ENCODE data around the gene SOX1. TPM values are rescaled to one million over a fixed set of nuclear protein-coding genes. Genes with fewer than 3 reads are reported as not detected.

SOX1 gene
- total RNA-seq = not detected
- long read RNA-seq = 0 reads

DNA sequence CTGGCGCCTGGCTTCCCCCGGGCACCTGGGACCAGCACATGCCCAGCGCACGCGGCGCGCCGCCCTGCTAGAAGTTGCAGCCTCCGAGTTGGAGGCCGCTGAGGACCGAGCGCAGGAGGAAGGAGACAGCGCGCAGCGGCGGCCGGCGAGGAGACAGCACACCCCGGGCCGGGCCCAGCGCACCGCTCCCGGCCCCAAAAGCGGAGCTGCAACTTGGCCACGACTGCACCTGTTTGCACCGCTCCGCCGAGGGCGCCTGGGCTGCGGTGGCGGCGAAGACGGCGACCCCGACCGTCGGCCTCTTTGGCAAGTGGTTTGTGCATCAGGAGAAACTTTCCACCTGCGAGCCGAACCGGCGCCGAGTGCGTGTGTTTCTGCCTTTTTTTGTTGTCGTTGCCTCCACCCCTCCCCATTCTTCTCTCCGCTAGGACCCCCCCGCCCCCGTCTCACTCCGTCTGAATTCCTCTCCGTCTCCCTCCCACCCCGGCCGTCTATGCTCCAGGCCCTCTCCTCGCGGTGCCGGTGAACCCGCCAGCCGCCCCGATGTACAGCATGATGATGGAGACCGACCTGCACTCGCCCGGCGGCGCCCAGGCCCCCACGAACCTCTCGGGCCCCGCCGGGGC, at the start of gene SOX1:
Gene SOX1, plus strand, starts transcription at position 34 of the 626 bp plus-strand sequence. Its CDS starts 510 bp downstream, at position 544.
- intact Hi-C loops (cut with micrococcal nuclease) = no loop called here
- TF ChIP-seq, protein P1, sequence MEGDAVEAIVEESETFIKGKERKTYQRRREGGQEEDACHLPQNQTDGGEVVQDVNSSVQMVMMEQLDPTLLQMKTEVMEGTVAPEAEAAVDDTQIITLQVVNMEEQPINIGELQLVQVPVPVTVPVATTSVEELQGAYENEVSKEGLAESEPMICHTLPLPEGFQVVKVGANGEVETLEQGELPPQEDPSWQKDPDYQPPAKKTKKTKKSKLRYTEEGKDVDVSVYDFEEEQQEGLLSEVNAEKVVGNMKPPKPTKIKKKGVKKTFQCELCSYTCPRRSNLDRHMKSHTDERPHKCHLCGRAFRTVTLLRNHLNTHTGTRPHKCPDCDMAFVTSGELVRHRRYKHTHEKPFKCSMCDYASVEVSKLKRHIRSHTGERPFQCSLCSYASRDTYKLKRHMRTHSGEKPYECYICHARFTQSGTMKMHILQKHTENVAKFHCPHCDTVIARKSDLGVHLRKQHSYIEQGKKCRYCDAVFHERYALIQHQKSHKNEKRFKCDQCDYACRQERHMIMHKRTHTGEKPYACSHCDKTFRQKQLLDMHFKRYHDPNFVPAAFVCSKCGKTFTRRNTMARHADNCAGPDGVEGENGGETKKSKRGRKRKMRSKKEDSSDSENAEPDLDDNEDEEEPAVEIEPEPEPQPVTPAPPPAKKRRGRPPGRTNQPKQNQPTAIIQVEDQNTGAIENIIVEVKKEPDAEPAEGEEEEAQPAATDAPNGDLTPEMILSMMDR (IDR thresholded peaks at IDR 0.05; ENCODE audit: borderline replicate concordance) = no peak
- Histone ChIP-seq H3K4me1 (peaks cover 27% of the 10 kb centered on the region), H3K4me3 (peak within 1 kb of the TSS; percentile 61), H3K36me3 (no peaks in the 10 kb centered on the region), H3K27ac (replicated peaks) (no peak within 1 kb of the TSS), H3K27me3 (ENCODE audit: low read depth) (peaks cover 95% of the 10 kb centered on the region), H3K9me3 (replicated peaks) (no peaks in the 10 kb centered on the region)
- DNase-seq = no peak

DNA sequence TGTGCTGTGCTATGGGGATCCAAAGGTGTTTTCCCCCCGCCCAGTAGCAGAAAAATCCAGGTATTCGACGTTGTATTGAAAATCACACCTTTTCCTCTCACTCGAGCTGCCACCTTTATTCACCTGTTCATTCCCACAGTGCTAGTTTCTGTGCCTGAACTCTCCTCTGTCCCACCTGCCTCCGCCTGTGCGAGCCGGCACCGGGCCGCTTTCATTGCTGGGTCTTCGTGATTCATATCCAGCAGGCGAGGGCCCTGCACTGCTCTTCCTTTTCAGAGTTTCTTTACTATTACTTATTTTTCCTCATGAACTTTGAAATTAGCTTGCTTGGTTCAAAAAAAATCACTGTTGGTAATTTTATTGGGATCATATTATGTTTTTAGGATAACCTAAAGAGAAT, 42.4 kb upstream of the SOX1 start:
- H3K27me3 ChIP-seq (ENCODE audit: low read depth) = peaks cover 71% of the 10 kb centered on the region
- no peak for DNase-seq
- no peak overlapping the region for H3K4me3 ChIP-seq
- intact Hi-C loops (cut with micrococcal nuclease) = no loop called here
- no peak overlapping the region for H3K27ac ChIP-seq (replicated peaks)
- TF ChIP-seq, protein P1 (IDR thresholded peaks at IDR 0.05; ENCODE audit: borderline replicate concordance) = no peak
- no peaks in the 10 kb centered on the region for H3K4me1 ChIP-seq
- peaks cover 18% of the 10 kb centered on the region for H3K9me3 ChIP-seq (replicated peaks)
- H3K36me3 ChIP-seq = no peaks in the 10 kb centered on the region

DNA sequence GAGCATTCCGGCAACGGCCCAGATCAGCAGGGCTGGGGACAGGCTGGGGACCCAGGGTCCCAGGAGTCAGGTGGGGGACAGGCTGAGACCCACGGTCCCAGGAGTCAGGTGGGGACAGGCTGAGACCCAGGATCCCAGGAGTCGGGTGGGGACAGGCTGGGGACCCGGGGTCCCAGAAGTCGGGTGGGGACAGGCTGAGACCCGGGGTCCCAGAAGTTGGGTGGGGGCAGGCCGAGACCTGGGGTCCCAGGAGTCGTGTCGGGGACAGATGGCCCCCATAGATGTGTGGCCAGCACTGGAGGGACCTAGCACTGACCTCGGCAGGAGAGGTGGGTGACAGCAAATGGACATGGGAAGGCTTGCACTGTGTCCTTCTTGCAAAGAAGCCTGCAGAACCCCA, 39.7 kb upstream of the SOX1 start:
- DNase-seq = no peak
- H3K9me3 ChIP-seq (replicated peaks) = peaks cover 1% of the 10 kb centered on the region
- H3K4me3 ChIP-seq = no peak overlapping the region
- H3K4me1 ChIP-seq = no peaks in the 10 kb centered on the region
- H3K27ac ChIP-seq (replicated peaks) = no peak overlapping the region
- H3K36me3 ChIP-seq = no peaks in the 10 kb centered on the region
- TF ChIP-seq, protein P1 (IDR thresholded peaks at IDR 0.05; ENCODE audit: borderline replicate concordance) = no peak
- H3K27me3 ChIP-seq (ENCODE audit: low read depth) = peaks cover 83% of the 10 kb centered on the region
- intact Hi-C loops (cut with micrococcal nuclease) = no loop called here

DNA sequence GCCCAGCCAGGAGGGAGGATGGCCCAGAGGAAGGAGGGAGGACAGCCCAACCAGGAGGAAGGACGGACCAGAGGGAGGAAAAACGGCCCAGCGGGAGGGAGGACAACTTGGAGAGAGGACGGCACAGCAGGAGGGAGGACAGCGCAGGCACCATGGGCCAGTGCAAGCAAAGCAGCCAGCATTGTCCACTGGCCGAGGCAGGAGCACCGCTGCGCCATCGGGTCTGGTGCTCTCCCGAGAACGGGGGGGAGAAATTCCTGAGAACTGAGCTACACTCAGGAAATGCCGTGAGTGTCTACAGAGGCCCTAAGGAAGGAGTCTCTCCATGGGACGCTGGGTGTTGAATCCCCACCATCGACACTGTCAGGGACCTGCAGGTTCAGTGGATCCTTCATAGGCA, 38.5 kb upstream of the SOX1 start:
- TF ChIP-seq, protein P1 (IDR thresholded peaks at IDR 0.05; ENCODE audit: borderline replicate concordance) = no peak
- H3K4me3 ChIP-seq = no peak overlapping the region
- no peaks in the 10 kb centered on the region for H3K4me1 ChIP-seq
- H3K9me3 ChIP-seq (replicated peaks) = no peaks in the 10 kb centered on the region
- intact Hi-C loops (cut with micrococcal nuclease) = no loop called here
- peaks cover 85% of the 10 kb centered on the region for H3K27me3 ChIP-seq (ENCODE audit: low read depth)
- H3K36me3 ChIP-seq = no peaks in the 10 kb centered on the region
- H3K27ac ChIP-seq (replicated peaks) = no peak overlapping the region
- no peak for DNase-seq

DNA sequence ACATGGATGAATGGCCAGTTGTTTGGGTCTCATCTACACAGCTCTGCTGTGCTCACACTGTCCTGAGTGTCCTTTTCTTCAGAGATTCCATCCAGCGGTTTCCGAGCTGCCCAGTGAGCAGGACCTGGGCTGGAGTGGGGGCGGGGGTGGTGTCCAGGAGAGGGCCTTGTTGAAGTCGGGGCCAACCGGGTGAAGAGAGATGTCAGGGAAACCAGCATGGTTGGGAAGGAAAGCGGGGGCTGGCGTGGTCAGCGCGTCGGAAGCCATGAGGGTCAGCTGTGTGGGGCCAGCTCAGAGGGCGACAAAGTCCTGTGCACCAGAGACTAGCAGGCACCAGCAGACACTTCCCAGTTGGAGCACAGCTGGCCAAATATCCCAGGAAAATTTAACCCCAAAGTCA, 37.8 kb upstream of the SOX1 start:
- no peaks in the 10 kb centered on the region for H3K9me3 ChIP-seq (replicated peaks)
- H3K27me3 ChIP-seq (ENCODE audit: low read depth) = peaks cover 84% of the 10 kb centered on the region
- no peak overlapping the region for H3K27ac ChIP-seq (replicated peaks)
- H3K4me1 ChIP-seq = no peaks in the 10 kb centered on the region
- H3K4me3 ChIP-seq = no peak overlapping the region
- intact Hi-C loops (cut with micrococcal nuclease) = no loop called here
- no peak for DNase-seq
- H3K36me3 ChIP-seq = no peaks in the 10 kb centered on the region
- TF ChIP-seq, protein P1 (IDR thresholded peaks at IDR 0.05; ENCODE audit: borderline replicate concordance) = no peak
